ENCODE results near the gene MYORG.
"Not testable (repeated sequence)": the region's sequence is repeated elsewhere in the genome, so short reads cannot be mapped to it uniquely, and the experiment has no call there.

Gene MYORG

DNA sequence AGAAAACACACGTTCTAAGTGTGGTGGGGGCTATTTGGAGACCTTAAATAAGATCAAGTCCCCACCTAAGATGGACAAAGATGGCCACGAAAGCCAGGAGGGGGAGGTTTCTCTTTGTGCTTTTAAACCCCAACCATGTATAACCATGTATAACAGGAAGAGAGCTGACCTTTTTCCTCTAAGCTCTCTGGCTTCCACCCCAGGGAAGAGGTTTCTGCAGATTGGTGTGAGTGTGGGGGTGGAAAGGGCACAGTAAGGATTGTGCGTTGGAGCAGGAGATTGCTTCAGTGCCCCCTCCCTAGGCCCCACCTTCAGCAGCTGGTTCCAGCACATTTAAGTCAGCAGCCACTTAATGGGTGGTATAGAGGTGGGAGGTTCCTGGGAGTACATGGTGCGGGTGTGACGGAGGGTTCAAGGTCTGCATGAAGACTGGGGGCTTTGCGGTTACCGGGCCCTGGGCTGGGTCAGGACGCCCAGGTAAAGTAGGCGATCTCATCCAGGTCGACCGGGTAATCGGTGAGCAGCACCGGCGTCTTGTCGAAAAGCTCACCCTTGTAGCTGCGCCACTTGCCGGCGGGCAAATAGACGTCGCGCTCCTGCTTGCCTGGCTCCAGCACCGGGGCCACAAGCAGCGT lies 6.2 kb downstream of the MYORG start:
- in situ Hi-C loops (cut with HindIII; ENCODE audit: low sequenced_read_pairs) = no loop called here

GRCh38 chr9:34369636-34370035 lies 7.1 kb downstream of the MYORG start:
- in situ Hi-C loops (cut with HindIII; ENCODE audit: low sequenced_read_pairs) = no loop called here

DNA sequence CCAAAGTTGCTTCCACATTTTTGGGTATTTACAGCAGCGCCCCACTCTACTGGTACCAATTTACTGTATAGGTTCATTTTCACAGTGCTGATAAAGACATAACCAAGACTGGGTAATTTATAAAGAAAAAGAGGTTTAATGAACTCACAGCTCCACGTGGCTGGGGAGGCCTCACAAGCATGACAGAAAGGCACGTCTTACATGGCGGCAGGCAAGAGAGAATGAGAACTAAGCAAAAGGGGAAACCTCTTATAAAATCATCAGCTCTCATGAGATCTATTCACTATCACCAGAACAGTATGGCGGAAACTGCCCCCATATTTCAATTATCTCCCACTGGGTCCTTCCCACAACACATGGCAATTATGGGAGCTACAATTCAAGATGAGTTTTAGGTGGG lies 7.9 kb downstream of the MYORG start:
- in situ Hi-C loops (cut with HindIII; ENCODE audit: low sequenced_read_pairs) = not testable (repeated sequence)

GRCh38 chr9:34367751-34368410 lies 8.8 kb downstream of the MYORG start:
- in situ Hi-C loops (cut with HindIII; ENCODE audit: low sequenced_read_pairs) = not testable (repeated sequence)

- in situ Hi-C loops (cut with HindIII; ENCODE audit: low sequenced_read_pairs) = no loop called here
These were observed 10.3 kb downstream of the MYORG start for GRCh38 chr9:34366365-34366764.

DNA sequence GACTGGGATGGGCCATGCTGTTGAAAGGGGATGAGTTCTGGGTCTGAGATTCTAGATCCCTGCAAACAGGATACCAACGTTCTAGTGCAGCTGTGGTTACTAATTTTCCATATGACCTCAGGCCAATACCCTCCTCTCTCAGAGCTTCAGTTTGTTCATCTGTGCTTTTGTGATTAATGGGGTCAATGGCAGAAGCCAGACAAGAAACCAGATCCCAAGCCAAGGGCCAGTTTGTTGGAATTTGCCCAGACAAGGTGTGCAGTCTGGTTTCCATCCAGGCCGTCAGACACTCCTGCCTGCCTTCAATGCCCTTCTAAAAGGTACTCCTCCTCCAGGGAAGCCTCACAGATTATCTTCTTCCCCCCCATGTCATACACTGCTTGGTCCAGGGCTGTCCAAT lies 11.4 kb downstream of the MYORG start:
- in situ Hi-C loops (cut with HindIII; ENCODE audit: low sequenced_read_pairs) = no loop called here

- in situ Hi-C loops (cut with HindIII; ENCODE audit: low sequenced_read_pairs) = loop anchor here (5.0 kb wide), 1 partner anchor 76 kb away; no protein-coding TSS in a partner anchor
These were observed 12.9 kb downstream of the MYORG start for GRCh38 chr9:34363619-34364351.

- in situ Hi-C loops (cut with HindIII; ENCODE audit: low sequenced_read_pairs) = loop anchor here (5.0 kb wide), 1 partner anchor 75 kb away; no protein-coding TSS in a partner anchor
These were observed 14.0 kb downstream of the MYORG start for GRCh38 chr9:34362614-34363214.

GRCh38 chr9:34352957-34353356 lies 23.7 kb downstream of the MYORG start:
- in situ Hi-C loops (cut with HindIII; ENCODE audit: low sequenced_read_pairs) = not testable (repeated sequence)

DNA sequence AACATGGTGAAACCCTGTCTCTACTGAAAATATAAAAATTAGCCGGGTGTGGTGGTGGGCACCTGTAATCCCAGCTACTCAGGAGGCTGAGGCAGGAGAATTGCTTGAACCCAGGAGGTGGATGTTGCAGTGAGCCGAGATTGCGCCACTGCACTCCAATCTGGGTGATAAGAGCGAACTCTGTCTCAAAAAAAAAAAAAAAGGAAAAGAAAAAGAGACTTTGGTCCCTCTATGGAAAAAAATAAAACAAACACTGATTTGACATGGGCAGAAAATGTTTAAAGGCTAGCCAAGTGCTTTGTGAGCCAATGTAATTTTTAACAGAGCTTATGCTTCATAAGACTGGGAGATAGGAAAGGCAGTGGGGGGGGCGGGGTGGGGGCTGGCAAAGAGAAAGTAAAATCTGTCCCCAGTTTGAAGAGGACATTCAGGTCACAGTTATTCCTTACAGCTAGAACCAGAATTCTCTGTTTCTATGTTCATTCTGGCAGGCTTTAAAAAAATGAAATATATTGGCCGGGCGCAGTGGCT lies 24.5 kb downstream of the MYORG start:
- in situ Hi-C loops (cut with HindIII; ENCODE audit: low sequenced_read_pairs) = not testable (repeated sequence)

- in situ Hi-C loops (cut with HindIII; ENCODE audit: low sequenced_read_pairs) = no loop called here
These were observed 27.4 kb downstream of the MYORG start for GRCh38 chr9:34349324-34349723.

DNA sequence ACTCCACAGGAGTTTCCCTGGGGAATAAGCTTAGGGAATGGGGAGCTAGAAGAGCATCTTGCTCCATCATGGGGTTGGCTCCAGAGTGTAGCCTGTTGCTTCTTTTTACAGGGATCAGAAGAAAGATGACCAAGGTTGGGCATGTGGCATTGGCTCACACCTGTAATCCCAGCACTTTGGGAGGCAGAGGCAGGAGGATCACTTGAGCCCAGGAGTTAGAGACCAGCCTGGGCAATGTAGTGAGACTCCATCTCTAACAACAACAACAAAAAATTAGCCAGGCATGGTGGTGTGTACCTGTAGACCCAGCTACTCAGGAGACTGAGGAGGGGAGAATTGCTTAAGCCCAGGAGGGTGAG lies 28.9 kb downstream of the MYORG start:
- in situ Hi-C loops (cut with HindIII; ENCODE audit: low sequenced_read_pairs) = no loop called here

DNA sequence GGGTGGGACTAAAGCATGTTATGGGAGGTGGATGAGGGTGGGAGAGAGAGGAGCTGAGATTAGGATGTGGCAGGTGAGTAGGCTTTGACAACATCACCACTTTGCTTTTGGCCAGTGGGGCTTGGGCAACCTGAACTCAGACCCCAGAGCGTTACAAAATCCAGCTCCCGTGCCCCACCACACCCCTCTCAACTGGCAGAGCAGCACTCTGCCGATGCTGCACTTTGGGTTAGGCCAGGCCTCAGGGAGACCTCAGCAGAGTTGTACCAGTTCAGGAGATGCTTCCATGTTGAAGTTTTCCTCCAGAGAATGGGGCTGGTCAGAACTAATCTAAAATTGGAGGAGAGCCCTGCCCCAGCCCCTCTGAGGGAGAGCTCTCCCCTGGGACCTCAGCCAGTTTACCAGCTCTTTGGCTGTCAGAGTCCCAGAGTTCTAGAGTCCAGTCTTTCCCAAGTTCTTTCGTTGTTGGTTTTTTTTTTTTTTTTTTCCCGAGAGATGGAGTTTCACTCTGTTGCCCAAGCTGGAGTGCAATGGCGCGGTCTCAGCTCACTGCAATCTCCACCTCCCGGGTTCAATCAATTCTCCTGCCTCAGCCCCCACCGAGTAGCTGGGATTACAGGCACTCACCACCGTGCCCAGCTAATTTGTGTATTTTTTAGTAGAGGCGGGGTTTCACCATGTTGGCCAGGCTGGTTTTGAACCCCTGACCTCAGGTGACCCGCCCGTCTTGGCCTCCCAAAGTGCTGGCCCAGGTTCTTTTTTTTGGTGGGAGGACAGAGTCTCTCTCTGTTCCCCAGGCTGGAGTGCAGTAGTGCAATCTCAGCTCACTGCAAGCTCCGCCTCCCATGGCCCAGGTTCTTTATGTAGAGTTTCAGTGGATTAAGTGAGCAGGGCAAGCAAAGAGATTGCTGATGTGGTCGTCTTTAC lies 29.6 kb downstream of the MYORG start:
- in situ Hi-C loops (cut with HindIII; ENCODE audit: low sequenced_read_pairs) = no loop called here

DNA sequence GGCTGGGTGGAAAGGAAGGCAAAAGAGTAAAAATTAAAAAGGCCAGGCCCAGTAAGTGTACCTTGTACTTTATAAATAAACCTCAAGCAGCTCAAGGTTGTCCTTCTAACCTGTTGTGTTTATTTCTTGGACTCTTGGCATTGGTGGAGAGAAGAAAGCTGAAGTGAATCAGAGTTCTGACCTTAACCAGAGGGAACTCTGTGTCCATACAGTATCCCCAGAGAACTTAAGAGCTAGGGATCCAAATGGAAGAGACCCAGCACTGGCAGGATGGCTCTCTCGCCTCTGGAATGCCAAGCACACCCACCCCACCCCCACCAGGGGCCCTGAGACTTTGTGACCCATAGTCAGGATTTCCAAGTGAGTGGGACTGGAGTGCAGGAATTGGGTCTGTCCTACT lies 33.1 kb downstream of the MYORG start:
- in situ Hi-C loops (cut with HindIII; ENCODE audit: low sequenced_read_pairs) = no loop called here

DNA sequence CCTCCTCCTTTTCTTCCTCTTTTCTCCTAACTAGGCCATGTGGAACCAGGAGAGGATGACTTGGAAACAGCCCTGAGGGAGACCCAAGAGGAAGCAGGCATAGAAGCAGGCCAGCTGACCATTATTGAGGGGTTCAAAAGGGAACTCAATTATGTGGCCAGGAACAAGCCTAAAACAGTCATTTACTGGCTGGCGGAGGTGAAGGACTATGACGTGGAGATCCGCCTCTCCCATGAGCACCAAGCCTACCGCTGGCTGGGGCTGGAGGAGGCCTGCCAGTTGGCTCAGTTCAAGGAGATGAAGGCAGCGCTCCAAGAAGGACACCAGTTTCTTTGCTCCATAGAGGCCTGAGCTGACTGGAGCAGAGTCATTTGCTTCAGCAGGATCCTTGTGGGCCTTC lies 33.6 kb downstream of the MYORG start:
- in situ Hi-C loops (cut with HindIII; ENCODE audit: low sequenced_read_pairs) = no loop called here

DNA sequence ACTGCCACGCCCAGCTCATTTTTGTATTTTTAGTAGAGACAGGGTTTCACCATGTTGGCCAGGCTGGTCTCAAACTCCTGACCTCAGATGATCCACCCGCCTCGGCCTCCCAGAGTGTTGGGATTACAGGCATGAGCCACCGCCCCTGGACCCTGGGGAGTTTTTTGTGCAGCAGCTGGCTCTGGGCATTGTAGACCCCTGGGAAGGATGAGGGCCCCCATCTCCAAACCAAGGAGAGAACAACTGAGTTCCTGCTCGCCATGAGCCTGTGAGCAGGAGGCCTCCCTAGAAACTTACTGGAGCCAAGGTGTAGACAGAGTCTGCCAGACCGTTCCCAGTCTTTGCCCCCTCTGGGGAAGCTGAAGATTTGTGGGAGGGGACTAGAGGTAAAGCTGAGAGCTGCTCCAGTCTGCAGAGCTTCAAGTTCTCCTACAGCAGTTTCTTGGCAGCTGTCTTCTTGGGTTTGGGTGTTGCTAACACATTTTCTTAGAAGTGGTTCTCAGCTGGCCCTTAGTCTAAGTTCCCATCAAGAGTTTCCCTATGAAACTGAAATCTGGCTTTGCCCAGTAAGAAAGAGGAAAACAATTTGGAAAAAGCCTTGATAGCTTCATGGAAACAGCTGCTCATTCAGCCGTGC lies 34.9 kb downstream of the MYORG start:
- in situ Hi-C loops (cut with HindIII; ENCODE audit: low sequenced_read_pairs) = no loop called here

- in situ Hi-C loops (cut with HindIII; ENCODE audit: low sequenced_read_pairs) = no loop called here
These were observed 37.9 kb downstream of the MYORG start for GRCh38 chr9:34338665-34339385.

- in situ Hi-C loops (cut with HindIII; ENCODE audit: low sequenced_read_pairs) = not testable (repeated sequence)
These were observed 38.6 kb downstream of the MYORG start for GRCh38 chr9:34338079-34338478.

- in situ Hi-C loops (cut with HindIII; ENCODE audit: low sequenced_read_pairs) = no loop called here
These were observed 39.3 kb downstream of the MYORG start for GRCh38 chr9:34337403-34337802.
